Measurements from ENCODE around the gene TBCD.
A peak's percentile ranks its signal among the peaks of the same experiment; 100 is the strongest.
"Not testable (repeated sequence)": the region's sequence is repeated elsewhere in the genome, so short reads cannot be mapped to it uniquely, and the experiment has no call there.

The TBCD gene

GRCh38 chr17:82780195-82780594 is 28.3 kb downstream of the TBCD start:
- no peak for DNase-seq
- Histone ChIP-seq H3K36me3 (peaks cover 15% of the 10 kb centered on the region), H3K27me3 (no peaks in the 10 kb centered on the region), H3K4me3 (ENCODE audit: low read depth, low read length) (no peak overlapping the region), H3K4me1 (no peaks in the 10 kb centered on the region; the same call in 1 of the 2 replicates), H3K9me3 (no peaks in the 10 kb centered on the region)
- no peak for TF ChIP-seq CTCF (IDR thresholded peaks at IDR 0.05; ENCODE audit: low read depth, low read length)

DNA sequence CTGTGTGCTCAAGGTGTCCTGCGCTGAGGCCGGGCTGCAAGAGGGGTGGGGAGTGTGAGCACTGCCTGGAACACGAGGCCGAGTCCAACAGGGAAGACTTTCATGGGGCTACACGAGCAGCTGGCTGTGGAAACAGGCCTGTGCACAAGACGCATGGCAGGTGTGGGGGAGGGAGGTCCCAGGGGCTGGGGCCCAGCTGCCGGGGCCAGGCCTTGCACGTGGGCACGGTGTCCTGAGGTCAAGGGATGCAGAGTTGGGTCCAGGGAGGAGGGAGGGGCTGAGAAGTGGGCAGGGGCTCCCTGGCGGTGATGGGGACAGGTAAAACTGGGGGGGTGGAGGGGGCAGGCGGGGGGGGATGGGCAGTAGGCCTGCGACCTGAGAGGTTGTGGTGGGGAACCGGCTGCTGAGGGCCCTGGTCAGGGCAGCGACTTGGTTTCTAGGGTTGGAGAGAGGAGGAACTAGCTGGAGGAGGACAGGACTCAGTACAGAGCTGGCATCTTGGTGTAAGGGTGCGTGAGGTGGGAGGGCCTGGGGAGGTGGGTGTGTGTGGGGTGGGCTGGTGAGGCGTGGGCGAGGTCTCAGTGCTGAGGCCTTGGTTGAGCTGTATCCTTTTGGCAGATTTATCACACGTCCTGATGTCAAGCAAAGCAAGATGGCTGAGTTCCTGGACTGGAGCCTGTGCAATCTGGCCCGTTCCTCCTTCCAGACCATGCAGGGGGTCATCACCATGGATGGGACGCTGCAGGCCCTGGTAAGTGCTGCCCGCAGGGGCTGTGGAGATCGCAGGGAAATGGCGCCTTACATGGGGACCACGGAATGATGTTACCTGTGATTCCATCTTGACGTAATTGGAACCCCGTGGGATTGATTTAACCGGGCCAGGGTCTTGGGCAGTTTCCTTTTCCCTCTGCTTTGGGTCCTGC is 29.4 kb downstream of the TBCD start:
- H3K4me1 ChIP-seq: no peaks in the 10 kb centered on the region; the same call in 1 of the 2 replicates
- H3K36me3 ChIP-seq: peaks cover 15% of the 10 kb centered on the region
- H3K4me3 ChIP-seq (ENCODE audit: low read depth, low read length): no peak overlapping the region
- H3K9me3 ChIP-seq: no peaks in the 10 kb centered on the region
- peak; percentile 40 for DNase-seq
- no peaks in the 10 kb centered on the region for H3K27me3 ChIP-seq
- no peak for TF ChIP-seq CTCF (IDR thresholded peaks at IDR 0.05; ENCODE audit: low read depth, low read length)

DNA sequence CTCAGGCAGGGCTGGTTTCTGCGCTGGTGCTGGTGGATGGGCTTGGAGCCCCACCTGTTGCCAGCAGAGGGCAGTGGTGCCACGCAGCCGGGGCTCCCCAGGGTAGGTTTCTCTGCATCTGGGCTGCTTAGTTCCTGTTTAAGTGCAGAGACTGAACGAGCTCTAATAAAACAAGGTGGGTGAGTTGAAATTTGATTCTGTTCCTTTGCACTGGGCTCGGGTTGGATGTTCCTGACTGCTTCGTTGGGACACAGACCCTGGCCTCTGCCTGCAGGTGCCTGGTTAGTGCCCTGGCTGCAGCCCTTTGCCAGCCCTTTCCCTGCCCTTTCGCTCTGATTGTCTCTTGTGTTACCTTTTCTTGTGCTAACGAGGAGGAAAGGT is 30.0 kb downstream of the TBCD start:
- no peaks in the 10 kb centered on the region for H3K9me3 ChIP-seq
- no peak overlapping the region for H3K4me3 ChIP-seq (ENCODE audit: low read depth, low read length)
- DNase-seq: peak; percentile 85
- H3K4me1 ChIP-seq: no peaks in the 10 kb centered on the region; the same call in 1 of the 2 replicates
- TF ChIP-seq CTCF (IDR thresholded peaks at IDR 0.05; ENCODE audit: low read depth, low read length): peak; percentile 99
- no peaks in the 10 kb centered on the region for H3K27me3 ChIP-seq
- H3K36me3 ChIP-seq: peaks cover 15% of the 10 kb centered on the region

DNA sequence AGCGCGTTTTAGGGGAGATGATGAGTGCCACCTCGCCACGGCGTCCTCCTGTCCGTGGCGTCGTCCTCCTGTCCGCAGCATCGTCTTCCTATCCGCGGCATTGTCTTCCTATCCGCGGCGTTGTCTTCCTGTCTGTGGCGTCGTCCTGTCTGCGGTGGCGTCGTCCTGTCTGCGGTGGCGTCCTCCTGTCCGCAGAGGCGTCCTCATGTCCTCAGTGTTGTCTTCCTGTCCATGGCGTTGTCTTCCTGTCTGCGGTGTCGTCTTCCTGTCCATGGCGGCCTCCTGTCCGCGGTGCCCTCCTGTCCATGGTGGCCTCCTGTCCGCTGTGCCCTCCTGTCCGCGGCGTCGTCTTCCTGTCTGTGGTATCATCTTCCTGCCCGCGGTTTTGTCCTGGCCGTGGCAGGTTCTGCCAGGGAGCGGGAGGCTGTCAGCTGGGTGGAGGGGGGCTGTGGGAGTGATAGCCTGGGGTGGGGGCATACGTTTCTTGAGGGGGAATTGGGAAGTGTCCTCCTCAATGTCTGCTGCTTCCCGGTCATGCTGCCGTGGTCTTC is 30.9 kb downstream of the TBCD start:
- Histone ChIP-seq H3K4me1 (no peaks in the 10 kb centered on the region; the same call in 1 of the 2 replicates), H3K27me3 (no peaks in the 10 kb centered on the region), H3K36me3 (peaks cover 15% of the 10 kb centered on the region), H3K9me3 (no peaks in the 10 kb centered on the region), H3K4me3 (ENCODE audit: low read depth, low read length) (no peak overlapping the region)
- no peak for DNase-seq
- TF ChIP-seq CTCF (IDR thresholded peaks at IDR 0.05; ENCODE audit: low read depth, low read length): no peak

DNA sequence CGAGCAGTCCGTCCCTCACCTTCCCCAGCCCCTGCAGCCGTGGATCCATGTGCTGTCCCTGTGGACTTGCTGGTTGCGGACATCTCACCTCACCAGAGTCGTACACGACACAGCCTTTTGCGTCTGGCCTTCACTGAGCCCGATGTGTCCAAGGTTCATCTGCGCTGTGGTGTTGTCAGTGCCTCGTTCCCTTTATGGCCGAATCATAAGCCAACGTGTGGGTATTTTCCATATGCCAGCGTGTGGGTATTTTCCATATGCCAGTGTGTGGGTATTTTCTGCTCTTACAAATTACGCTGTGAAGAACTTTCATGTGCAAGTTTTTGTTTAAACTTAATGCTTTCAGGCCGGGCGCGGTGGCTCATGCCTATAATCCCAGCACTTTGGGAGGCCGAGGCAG is 31.6 kb downstream of the TBCD start:
- H3K36me3 ChIP-seq: peaks cover 15% of the 10 kb centered on the region

DNA sequence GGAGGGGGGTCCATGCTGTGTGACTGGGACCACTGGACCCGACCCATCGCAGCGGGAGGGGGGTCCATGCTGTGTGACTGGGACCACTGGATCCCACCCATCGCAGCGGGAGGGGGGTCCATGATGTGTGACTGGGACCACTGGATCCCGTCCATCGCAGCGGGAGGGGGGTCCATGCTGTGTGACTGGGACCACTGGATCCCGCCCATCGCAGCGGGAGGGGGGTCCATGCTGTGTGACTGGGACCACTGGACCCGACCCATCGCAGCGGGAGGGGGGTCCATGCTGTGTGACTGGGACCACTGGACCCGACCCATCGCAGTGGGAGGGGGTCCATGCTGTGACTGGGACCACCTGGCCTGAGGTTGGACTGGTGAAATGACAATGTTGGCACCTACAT is 33.7 kb downstream of the TBCD start:
- H3K4me3 ChIP-seq (ENCODE audit: low read depth, low read length); H3K4me1 ChIP-seq; DNase-seq; H3K9me3 ChIP-seq; H3K27me3 ChIP-seq: not testable (repeated sequence)
- peaks cover 15% of the 10 kb centered on the region for H3K36me3 ChIP-seq

More for the DNA sequence above, 31.6 kb downstream of the TBCD start:
- Histone ChIP-seq H3K27me3 (no peaks in the 10 kb centered on the region), H3K4me3 (ENCODE audit: low read depth, low read length) (no peak overlapping the region), H3K4me1 (no peaks in the 10 kb centered on the region; the same call in 1 of the 2 replicates), H3K9me3 (no peaks in the 10 kb centered on the region)
- no peak for TF ChIP-seq CTCF (IDR thresholded peaks at IDR 0.05; ENCODE audit: low read depth, low read length)
- DNase-seq: no peak
